Activated CD8-positive, alpha-beta memory T cell treated with anti-CD3 and anti-CD28 coated beads for 36 hours (primary cell): ENCODE results near the gene RGMA. TPM values are rescaled to one million over a fixed set of nuclear protein-coding genes. Genes with fewer than 3 reads are reported as not detected.

Source experiments
- CTCF ChIA-PET: fragments of 350-600 bp; sonication (Branson Sonifier 250); formaldehyde crosslinking; loops from one replicate; lab custom pipeline; 2021; ENCODE audit warnings: antibody characterized with exemption; lab: Charles Lee
- POLR2A ChIA-PET: fragments of 350-600 bp; sonication (Branson Sonifier 250); formaldehyde crosslinking; loops from one replicate; lab custom pipeline; 2021; ENCODE audit warnings: antibody characterized with exemption; lab: Charles Lee
- total RNA-seq, 2 experiments: library from RNA; stranded (reverse); gene quantifications; one replicate each; pipeline ENCODE4 v1.2.3, GENCODE V29; 2021

RGMA gene
- not detected for total RNA-seq

DNA sequence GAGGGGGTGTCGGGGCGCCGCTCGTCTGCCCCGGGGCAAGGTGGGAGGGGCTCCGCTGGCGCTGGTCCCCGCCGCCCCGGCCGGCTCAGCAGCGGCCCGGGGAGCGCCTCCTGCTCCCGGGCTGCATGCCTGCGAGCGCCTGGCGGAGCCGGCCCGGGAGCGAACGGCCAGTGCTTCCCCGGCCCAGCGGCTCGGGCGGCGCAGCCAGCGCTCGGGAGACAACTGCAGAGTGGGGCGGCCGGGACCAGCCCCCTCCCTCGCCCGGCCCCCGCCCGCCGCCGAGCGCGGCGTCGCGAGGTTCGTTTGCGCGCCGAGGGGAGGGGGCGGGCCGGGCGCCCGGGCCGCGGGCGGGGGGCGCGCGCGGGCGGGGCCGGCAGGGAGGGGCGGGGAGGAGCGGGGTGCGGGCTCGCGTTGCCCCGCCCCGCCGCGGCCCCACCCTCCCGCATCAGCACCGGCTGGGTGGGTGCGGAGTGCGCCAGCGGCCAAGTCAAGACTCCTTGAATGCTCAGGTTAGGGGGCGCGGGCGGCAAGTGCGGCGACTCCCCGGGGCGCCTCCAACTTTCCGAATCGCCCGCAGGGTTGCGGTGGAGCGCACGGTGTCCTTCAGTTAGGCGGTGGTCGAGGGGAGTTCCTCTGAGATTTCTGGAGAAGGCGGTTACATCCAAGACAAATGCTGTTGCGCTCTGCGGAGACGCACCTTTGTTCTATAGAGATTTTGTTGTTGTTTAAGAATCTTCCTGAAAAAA, at the start of gene RGMA:
Gene RGMA, minus strand, starts transcription at position 231 of the 746 bp plus-strand sequence. CDS start 279 bp downstream, outside the sequence.
- ChIA-PET CTCF (interaction anchor here (1.0 to 2.3 kb wide), 6 partner anchors 12 to 1020 kb away, joined by 3 to 13 read pairs (median 4); no protein-coding TSS in a partner anchor), POLR2A (no interaction called here)

DNA sequence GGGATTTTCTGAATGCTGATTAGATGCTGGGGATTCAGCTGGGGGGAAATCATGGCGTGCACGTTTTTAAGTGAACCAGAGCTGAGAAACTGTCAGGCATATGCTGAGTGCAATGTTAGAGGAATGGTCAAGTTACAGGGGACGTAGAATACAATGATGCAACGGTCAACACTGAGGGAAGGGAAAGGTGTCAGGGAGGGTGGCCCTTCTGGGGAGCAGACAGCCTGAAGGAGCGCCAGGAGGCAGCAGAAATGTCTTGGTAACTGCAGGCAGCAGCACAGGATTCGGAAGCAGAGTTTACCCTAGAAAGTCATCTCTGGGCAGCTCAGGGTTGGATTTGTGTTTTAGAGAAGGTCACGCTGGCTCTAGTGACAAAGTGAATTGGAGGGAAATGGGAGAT, 47.6 kb upstream of the RGMA start:
- ChIA-PET POLR2A (no interaction called here), CTCF (no interaction called here)

- ChIA-PET CTCF (no interaction called here), POLR2A (no interaction called here)
These were observed 47.0 kb upstream of the RGMA start for GRCh38 chr15:93135997-93136397.

DNA sequence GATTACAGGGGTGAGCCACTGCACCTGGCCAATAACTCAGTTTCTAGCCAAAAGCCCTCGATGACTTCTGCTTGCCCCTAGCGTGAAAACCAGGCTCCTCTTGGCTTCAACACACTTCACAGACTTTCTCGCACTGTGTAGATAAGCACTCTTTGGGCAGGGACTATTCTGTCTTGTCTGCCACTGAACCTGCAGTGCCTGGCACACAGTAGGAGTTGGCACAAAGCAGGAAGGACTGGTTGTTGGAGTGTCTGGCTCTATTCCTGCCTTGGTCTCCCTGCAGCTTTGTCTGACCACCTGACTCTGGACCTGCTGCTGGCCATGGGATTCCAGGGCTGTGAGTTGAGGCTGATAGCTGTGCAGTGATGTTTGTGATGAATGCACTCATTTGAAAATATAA, 46.4 kb upstream of the RGMA start:
- ChIA-PET CTCF (no interaction called here), POLR2A (no interaction called here)

- CTCF ChIA-PET: no interaction called here
- POLR2A ChIA-PET: no interaction called here
These were observed 42.6 kb upstream of the RGMA start for GRCh38 chr15:93131485-93132095.

DNA sequence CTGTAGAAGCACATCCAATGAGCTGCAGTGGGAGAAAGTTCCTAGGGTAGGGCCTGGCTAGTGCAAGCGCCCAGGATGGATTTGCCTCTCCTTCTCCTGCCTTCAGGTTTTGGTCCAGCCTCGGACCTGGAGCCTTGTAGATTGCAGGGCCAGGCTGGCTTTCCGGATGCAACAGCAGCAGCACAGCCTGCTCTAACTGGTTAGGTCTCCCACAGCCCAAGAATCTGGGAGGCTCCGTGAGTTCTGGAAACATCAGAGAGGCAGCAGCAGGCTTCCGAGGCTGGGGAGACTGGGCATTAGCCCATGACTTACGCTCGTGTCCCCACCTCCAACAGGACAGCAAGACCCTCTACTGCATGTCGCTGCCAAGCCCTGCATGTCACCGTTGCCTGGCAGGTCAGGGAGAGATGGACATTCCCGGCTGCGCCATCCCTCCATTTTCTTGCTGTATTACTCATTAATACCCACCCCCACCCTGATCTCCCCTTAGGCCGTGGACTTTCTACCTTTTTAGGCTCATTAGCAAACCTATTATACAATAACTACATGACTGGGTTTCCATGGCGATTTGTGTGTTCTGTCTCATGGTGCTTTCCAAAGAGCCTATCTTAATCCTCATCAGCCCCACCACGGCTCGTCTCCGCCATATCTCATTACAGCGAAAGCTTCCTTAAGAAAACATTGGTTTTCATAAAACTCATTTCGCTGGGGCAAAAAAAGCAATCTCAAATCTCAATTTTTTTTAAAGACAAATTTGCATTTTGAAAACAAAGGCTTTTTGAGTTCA, 40.9 kb upstream of the RGMA start:
- ChIA-PET CTCF (no interaction called here), POLR2A (no interaction called here)

GRCh38 chr15:93127286-93127685, 38.3 kb upstream of the RGMA start:
- ChIA-PET POLR2A (no interaction called here), CTCF (no interaction called here)

DNA sequence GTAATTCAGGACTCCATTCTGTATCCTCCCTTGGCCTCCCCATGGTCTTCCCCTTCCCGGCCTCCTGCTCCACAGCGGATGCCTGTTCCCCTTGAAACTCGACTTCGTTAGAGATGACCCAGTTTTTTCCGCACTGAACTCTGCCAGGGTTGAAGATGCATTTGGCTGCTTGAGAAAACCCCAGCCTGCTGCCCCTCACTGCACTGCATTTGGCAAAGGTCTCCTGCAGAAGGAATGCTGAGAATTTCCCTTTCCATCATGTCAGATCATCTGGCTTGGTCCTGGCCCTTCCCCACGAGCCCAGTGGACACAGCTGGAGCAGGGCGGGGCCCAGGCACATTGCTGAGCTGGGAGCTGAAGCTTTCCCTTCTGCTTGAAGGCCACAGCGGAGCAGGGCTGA, 37.6 kb upstream of the RGMA start:
- ChIA-PET CTCF (no interaction called here), POLR2A (no interaction called here)

DNA sequence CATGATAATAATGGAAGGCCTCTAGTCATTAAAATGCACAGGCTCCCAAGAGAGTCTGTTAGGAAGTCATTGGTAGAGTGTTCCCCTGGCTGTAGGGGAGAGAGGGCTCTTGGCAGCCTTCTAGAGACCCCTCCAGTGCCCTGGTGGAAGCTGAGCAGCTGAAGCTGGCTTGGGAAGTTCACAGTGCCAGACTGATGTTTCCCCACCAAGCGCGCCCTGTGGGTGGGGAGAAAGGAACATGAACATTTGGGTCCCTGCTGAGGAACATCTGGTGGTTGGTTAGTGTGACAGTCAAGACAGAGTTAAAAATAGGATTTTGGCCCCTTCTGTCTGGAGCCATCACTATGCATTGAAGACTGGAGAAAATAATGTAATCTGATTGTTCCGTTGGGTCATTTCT, 37.1 kb upstream of the RGMA start:
- POLR2A ChIA-PET: no interaction called here

GRCh38 chr15:93124126-93124525, 35.1 kb upstream of the RGMA start:
- ChIA-PET POLR2A (no interaction called here), CTCF (no interaction called here)

More for the DNA sequence above, 37.1 kb upstream of the RGMA start:
- CTCF ChIA-PET: interaction anchor here (0.7 kb wide), 1 partner anchor 134 kb away, joined by 3 read pairs; no protein-coding TSS in a partner anchor

DNA sequence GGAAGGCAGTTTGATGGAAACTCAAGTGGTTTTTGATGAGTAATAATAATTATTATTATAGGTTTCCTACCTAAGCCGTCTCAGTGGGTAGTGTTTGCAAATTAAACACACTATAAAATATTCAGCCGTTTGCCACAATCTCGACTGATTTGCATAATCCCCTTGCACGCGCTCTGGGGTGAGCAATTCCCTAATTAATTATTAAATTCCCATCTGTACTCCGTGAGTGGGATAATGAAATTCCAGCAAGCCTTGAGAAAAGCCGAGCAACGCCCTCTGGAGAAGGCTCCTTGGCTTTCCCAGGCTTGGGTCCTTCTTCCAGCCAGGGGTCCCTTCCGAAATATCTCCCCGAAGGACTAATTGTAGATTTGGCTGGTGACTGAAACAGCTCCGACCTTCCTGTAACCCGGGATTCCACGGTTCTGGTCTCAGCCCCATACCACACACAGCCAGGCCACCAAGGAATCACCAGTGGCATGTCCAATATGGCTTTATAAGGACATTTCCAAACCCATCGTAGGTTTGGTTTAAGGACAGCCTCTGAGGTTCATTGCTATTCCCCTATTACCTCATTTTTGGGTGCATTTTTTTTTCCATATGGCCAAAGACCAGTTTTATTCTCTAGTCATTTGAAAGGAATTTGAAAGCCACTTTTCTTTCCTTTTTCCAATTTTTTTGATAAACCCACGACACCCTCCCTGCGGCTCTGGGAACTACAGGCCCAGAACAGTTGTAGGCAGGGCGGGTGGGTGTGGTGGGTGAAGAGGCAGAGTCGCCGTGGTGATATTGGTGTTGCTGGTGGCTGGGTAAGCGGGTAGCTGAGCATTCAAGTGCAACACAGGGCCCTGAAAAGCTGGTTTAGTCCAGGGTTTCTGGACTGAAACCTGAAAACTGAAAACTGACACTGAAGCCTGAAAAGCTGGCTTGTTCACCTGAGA, 33.2 kb upstream of the RGMA start:
- ChIA-PET CTCF (no interaction called here), POLR2A (no interaction called here)

- ChIA-PET POLR2A (no interaction called here), CTCF (no interaction called here)
These were observed 32.1 kb upstream of the RGMA start for GRCh38 chr15:93121107-93121506.

DNA sequence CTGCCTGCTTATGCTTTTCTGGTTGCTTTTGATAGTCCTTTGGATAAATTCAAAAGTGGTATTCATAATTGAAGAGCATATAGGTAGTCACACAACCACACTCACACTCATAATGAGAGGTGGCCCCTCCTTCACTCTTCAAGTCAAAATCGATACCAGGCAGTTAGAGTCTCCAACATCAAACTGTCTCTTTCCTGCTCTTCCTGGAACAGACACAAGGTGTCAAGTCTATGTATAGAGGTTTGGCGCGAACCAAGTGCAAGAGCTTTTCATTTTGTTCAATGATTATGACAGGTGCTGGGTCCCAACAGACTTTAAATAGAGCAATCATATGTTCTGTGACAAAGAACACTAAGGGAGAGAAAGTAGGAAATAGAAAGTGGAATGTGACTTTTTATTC, 29.9 kb upstream of the RGMA start:
- CTCF ChIA-PET: interaction anchor here (0.6 to 2.1 kb wide), 2 partner anchors 31 to 54 kb away, joined by 3 to 6 read pairs; no protein-coding TSS in a partner anchor
- POLR2A ChIA-PET: no interaction called here

GRCh38 chr15:93111451-93111850, 22.4 kb upstream of the RGMA start:
- POLR2A ChIA-PET: no interaction called here
- CTCF ChIA-PET: no interaction called here

DNA sequence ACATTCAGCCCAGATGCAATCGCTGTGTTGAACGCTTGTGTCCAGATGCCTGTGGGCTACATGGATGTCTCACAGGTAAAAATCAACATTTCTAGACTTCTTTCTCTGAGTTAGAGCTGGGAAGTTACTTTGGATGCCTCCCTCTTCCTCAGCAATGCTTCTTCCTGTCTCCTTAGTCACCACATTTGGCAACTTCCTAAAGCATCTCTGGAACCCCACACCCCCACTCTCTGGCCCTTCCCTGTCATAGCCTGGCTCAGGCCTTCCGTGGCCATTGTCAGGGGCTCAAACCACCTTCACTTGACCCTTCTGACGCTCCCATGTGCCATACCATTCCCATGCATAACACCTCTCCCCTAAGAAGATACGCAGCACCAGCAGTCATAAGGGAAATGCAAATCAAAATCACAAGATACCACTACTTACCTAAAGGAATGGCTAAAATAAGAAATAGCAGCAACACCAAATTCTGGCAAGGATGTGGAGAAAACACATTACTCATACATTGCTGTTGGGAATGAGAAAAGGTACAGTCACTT, 21.6 kb upstream of the RGMA start:
- ChIA-PET POLR2A (interaction anchor here (0.6 kb wide), 1 partner anchor 312 kb away, joined by 7 read pairs; no protein-coding TSS in a partner anchor), CTCF (no interaction called here)

DNA sequence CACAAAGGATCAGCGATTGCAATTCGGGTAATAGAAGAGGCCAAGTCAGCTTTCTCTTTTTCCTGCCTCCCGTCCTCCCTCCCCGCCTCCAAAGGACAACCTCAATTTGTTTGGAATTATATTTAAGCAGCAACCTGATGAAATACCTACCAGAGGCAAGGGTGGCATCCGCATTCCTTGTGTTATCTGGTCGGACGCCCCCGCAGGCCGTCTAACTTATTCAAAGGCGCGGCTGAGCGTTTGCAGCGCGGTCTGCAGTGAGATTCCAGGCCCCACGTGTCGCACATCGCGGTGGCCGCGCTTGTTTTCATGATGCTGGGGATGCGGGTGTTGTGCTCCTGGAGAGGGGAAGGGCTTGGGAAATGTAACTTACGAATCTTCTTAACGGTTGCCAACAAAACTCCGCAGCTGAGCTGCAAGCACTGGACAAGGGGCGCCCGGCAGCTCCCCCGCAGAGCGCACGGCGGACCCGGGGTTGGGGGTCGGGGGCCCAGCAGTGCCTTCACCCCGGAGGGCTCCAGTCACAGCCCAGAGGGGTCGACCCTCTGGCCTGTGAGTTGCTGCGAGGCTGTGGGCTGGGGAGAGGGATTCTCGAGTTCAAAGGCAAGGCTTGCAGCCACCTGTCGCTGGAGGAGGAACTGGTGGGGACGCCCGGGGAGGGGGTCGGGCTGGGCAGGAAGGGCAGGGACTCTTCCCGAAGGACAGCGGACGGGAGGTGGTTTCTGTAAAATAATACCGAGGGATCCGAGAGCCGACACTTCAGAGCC, 20.5 kb upstream of the RGMA start:
- CTCF ChIA-PET: no interaction called here
- POLR2A ChIA-PET: no interaction called here

DNA sequence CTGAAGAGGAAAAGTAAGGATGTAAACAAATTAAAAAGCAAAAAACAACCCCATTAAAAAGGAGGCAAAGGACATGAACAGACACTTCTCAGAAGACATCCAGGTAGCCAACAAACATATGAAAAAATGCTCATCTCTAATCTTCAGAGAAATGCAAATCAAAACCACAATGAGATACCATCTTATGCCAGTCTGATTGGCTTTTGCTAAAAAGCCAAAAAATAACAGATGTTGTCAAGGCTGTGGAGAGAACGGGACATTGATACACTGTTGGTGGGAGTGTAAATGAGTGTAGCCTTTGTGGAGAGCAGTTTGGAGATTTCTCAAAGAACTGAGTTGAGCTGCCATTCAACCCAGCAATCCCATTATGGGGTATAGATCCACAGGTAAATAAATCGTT, 18.6 kb upstream of the RGMA start:
- ChIA-PET CTCF (no interaction called here), POLR2A (no interaction called here)

DNA sequence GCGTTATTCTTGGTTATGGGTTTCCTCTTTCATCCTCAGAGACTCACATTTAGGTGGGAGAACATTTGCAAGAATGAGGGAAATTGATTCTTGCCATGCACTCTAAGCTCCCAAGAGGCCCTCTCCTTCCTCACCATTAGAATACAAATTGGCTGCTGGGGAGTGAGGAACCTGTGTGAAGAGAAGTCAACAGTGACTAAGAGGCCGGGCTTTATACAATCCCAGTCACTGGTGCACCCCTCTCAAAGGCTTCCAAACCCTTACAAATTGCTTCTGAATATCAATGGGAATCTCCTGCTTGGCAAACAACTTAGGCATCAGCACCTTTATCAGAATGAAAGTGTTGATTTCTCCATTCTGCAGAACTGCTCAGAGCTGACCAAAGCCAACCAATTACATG, 16.5 kb upstream of the RGMA start:
- POLR2A ChIA-PET: no interaction called here
- CTCF ChIA-PET: no interaction called here
